ENCODE results near the gene TMEM130.

Gene TMEM130, protein sequence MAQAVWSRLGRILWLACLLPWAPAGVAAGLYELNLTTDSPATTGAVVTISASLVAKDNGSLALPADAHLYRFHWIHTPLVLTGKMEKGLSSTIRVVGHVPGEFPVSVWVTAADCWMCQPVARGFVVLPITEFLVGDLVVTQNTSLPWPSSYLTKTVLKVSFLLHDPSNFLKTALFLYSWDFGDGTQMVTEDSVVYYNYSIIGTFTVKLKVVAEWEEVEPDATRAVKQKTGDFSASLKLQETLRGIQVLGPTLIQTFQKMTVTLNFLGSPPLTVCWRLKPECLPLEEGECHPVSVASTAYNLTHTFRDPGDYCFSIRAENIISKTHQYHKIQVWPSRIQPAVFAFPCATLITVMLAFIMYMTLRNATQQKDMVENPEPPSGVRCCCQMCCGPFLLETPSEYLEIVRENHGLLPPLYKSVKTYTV

DNA sequence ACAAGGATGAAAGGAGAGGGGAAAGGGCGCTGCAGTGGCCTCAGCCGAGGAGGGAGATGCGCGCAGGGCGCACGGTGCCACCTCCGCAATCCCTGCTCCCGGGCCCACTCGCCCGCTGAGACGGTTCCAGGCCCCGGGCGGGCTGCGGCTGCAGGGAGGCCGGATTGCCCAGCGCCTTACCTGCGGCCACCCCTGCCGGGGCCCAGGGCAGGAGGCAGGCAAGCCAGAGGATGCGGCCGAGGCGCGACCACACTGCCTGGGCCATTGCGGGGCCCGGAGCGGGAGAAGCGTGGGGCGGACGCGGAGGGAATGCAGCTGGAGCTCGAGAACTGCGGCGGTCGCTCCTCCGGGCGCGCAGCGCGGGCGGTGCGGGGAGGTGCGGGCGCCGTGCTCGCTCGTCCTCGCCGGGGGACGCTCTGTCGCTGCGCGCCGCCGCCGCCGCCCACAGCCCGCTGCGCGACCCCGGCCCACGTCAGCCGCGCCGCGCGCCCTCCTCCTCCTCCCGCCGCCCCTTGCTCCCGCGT lies at the start of gene TMEM130:
TSS of gene TMEM130 (minus strand) at position 418 of the 524 bp plus-strand sequence. CDS start at position 265, 153 bp downstream.
- no peak for DNase-seq

DNA sequence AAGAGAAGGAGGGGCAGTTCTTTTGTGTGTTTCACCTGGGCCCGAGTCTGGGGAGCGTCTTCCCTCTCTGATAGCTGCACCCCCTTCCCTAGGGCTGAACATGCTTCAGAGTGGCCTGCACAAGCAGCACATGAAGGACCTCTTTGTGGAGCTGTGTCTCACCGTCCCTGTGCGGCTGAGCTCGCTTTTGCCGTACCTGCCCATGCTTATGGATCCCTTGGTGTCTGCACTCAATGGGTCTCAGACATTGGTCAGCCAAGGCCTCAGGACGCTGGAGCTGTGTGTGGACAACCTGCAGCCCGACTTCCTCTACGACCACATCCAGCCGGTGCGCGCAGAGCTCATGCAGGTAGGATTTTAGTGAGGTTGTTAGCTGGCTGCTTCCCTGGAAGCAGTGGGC lies 47.5 kb upstream of the TMEM130 start:
- no peak for DNase-seq

DNA sequence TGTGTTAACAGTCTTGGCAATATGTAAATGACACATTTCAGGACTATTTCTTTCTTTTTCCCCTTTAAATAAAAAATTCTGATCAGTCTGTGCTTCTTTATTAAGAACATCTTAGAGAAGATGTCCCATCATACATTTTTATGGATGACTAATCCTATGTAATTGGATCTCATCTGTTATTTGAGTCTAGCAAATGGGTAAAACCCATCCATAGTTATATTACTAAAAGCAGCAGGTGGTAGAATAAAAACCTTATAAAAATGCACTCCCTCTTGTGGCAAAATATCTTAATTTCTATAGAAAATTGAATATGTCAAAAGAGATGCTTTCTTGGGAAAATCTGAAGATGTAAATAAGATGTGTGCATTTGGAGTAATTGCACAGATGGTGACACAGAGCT lies 43.8 kb upstream of the TMEM130 start:
- no peak for DNase-seq

GRCh38 chr7:98913026-98913425 lies 43.2 kb upstream of the TMEM130 start:
- peak; percentile 41 for DNase-seq

GRCh38 chr7:98911916-98912315 lies 42.1 kb upstream of the TMEM130 start:
- DNase-seq: no peak

- DNase-seq: no peak
These were observed 40.6 kb upstream of the TMEM130 start for GRCh38 chr7:98910427-98910826.

DNA sequence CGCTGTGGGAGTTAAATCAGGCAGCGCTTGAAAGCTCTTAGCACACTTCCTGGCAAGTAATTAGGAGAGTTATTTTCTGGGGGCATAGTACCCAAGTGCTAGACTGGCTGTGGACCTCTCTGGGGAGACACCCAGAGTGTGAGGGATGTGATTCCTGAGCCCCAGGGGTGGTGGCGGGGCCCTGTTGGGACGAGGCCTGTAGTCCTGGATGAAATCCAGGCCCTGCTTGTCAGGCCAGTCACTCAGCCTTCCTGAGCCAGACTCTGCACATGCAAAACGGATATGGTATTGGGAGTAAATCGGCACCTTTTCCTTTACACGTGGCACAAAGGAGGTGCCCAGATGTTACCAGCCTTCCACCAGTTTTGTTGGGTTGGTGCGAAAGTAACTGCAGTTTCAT lies 39.7 kb upstream of the TMEM130 start:
- DNase-seq: no peak

DNA sequence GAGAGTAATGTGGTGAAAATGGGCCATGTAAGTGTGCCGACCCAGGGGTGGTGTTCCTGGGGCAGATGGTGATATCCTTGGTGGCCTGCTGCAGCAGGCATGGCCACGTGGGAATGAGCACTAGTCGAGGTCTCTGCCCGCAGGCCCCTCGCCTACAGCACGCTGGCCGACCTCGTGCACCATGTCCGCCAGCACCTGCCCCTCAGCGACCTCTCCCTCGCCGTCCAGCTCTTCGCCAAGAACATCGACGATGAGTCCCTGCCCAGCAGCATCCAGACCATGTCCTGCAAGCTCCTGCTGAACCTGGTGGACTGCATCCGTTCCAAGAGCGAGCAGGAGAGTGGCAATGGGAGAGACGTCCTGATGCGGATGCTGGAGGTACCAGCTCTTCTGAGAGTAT lies 38.8 kb upstream of the TMEM130 start:
- DNase-seq: no peak

GRCh38 chr7:98907570-98907969 lies 37.8 kb upstream of the TMEM130 start:
- no peak for DNase-seq

- DNase-seq: no peak
These were observed 33.4 kb upstream of the TMEM130 start for GRCh38 chr7:98903246-98903645.

DNA sequence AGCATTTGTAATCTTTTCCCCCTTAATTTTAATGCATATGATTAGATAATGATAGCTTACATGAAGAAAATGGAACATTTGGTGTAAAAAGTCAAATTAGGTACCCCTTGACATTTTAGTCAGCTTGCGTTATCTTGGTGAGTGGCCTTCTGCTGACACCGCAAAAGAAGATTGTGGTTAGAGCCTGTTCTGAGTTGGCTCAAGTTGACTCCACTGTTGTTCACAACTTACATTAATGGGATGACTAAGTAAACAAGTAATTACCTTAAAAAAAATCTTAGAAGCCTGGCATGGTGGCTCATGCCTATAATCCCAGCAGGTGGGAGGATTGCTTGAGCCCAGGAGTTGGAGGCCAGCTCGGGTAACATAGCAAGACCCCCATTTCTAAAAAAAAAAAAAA lies 32.7 kb upstream of the TMEM130 start:
- DNase-seq: no peak

GRCh38 chr7:98900815-98901214 lies 31.0 kb upstream of the TMEM130 start:
- DNase-seq: no peak

DNA sequence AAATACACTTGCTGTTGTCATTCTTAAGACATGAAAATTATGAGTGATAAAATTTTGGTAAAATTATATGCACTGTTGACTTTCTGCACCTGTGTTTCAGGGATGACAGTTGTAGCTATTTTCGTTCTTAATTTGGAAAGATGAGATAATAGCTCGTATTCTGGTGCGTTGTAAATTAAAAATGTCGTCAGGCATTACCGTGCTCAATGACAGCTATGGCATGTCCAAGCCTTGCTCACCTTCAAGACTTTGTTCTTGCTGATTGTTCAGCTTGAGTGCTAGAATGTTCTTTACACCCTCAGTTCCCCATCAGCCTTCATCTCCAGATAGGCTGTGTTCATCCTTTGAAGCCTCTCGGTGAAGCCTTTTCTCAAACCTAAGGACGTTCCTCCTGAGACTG lies 30.0 kb upstream of the TMEM130 start:
- DNase-seq: no peak

DNA sequence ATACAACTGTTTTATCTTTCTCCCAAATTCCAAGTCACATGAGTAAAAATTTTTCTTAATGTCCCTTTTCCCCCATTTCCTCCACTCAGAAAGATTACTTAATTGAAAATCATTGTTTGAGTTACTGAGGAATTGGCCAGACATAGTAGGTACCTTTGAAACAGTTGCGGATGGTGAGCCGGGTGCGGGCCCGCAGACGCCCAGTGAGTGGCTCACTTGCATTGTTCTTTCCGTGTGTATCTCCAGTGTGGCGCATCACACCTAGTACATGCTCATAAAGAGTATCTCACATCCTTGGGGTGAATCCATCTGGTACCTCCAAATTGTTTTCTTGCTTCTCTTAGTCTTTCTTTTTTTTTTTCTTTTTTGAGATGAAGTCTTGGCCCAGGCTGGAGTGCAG lies 22.8 kb upstream of the TMEM130 start:
- no peak for DNase-seq

GRCh38 chr7:98887038-98887437 lies 17.2 kb upstream of the TMEM130 start:
- DNase-seq: no peak

GRCh38 chr7:98884416-98884815 lies 14.6 kb upstream of the TMEM130 start:
- DNase-seq: no peak

DNA sequence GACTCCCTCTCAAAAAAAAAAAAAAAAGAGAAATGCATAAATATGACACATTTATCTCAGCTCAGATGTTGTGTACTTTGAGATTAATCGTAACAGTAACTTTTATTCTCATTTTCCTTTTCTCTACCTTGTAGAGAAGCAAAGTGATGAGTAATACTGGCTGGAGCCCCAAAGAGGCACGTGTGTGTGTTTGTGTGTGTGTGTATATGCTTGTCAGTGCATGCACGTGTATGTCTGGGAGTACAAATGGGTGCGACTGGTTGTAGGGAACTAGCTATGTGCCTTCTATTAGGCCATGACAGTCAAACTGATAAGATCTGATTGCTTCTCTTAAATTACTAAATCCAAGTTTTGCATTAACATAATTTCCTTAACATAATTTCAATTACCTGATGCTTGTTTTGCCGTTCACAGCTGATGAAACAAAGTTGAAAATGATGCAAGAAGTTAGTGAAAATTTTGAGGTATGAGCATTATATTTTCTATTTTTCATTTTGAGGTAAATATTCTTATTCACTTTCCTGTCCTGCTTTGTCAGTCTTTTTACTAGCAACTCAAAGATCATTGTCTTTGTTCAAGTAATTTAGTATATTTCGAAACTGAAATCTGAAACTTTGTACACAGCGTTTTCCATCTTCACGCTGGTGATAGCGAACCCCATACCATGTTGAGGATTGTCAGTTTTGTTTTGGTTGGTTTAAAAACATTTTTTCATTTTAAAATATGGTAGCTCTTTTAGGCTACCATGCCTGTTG lies 11.9 kb upstream of the TMEM130 start:
- DNase-seq: no peak

DNA sequence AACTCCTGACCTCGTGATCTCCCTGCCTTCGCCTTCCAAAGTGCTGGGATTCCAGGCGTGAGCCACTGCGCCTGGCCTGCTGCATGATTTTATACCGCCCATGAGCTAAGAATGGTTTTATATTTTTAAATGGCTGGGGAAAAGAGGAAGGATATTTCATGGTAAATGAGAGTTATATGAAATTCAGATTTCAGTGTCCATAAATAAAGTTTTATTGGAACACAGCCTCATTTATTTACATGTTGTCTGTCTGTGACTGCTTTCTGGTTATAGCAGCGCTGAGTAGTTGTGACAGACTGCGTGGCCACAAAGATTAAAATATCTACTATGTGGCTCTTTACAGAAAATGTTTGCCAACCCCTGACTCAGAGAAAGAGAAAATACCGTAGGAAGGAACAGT lies 10.7 kb upstream of the TMEM130 start:
- DNase-seq: no peak

DNA sequence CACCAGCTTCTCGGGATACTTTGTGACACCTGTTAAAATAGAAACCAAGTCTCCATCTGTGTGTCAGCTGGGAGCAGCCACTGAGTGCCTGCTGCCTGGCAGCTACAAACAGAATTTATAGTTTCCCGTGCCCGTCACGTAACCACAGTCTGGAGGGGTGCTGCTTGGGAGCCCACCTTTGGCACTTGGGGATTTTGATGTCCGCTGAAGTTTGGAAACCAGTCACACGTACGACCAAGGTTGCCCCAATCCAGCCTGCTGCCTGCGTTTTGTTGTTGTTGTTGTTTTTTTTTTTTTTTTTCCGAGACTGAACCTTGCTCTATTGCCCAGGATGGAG lies 10.1 kb upstream of the TMEM130 start:
- DNase-seq: no peak

- DNase-seq: peak; percentile 53
These were observed 9.6 kb upstream of the TMEM130 start for GRCh38 chr7:98879198-98879978.

- peak; percentile 37 for DNase-seq
These were observed 8.8 kb upstream of the TMEM130 start, which contains the start of gene TRRAP for GRCh38 chr7:98878365-98879197. TSS of gene TRRAP (plus strand) at chr7:98878532. CDS start at chr7:98881151, 2,619 bp downstream.

- DNase-seq: no peak
These were observed 8.0 kb upstream of the TMEM130 start for GRCh38 chr7:98877692-98878364.

Measured in NCI-H2107 (cell line).